Measurements from ENCODE around the gene ZMYND8.

Gene ZMYND8

DNA sequence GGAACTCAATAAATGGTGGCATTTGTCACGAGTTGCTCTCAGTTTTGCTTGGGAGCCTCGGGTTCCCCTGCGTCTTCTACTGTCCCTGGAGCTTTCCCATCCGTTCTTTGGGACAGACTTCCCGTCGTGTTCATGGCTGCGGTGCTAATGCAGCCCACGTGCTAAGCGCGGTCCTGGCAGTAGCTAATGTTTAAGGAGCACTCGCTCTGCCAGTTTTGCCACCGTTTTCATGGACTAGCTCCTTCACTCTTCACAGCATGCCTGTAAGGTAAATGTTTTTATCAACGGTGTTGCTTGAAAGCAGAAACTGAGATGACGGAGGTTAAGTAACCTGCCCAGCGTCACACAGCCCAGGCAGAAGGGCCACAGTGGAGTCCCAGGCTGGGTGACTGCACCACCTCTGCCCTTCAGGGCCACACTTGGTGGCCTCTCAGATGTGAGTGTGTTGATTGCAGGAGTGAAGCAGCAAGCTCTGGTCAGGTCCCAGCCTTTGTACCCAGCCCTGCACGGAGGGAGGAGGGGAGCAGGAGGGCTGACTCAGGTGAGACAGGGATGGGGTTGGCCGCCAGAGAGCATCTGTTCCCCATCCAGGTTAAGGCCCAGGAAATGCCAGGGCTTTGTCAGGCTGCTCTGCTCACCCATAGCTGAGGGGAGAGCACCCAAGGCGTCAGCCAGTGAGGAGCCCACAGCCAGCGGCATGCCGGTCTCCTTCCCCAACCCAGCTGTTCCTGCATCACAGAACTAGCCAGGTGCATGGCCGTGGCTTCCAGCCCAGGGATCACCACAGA is 181.8 kb downstream of the ZMYND8 start:
- no peak for DNase-seq (ENCODE audit: low read depth in 2 of 2)

DNA sequence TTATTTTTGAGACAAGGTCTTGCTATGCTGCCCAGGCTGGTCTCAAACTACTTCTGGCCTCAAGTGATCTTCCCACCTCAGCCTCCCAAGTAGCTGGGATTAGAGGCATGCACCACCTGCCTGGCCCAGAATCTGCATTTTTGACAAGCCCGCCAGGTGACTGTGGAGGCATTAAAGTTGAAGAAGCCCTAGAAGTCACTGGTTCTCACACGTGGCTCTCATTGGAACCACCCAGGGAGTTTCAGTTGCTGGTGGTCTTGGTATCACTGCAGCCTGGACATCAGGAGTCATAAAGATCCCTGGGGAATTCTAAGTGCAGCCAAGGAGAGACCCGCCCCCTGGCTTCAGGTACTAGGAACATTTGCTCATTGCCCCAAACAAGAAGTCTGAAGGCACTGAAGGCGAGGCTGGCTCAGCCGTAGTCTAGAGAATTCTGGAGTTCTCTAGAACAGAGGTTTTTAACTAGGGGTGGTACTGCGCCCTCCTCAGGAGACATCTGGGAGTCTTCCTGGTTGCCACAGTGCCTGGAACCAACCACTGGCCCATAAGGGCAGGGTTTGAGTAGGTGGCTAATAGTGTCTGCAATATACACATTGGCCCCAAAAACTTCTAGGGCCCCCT is 182.8 kb downstream of the ZMYND8 start:
- DNase-seq (ENCODE audit: low read depth in 2 of 2) = no peak

- DNase-seq (ENCODE audit: low read depth in 2 of 2) = no peak
Observed at GRCh38 chr20:47172579-47172978, 183.9 kb downstream of the ZMYND8 start.

DNA sequence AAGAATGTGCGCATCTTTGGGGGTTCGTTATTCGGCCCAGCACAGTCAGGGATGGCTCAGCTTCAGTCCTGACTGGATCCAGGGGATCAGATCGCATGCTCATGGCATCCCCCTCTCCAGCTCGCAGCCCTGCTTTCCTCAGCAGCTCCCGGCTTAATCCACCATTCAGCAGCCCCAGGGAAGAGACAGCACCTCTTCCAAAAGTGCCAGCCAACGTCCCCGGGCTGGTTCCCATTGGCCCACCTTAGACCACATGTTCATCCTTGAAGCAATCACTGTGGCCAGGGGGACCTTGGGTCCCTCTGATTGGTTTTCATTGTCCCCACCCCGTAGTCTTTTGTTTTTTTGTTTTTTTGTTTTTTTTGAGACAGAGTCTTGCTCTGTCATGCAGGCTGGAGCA is 188.7 kb downstream of the ZMYND8 start:
- no peak for DNase-seq (ENCODE audit: low read depth in 2 of 2)

DNA sequence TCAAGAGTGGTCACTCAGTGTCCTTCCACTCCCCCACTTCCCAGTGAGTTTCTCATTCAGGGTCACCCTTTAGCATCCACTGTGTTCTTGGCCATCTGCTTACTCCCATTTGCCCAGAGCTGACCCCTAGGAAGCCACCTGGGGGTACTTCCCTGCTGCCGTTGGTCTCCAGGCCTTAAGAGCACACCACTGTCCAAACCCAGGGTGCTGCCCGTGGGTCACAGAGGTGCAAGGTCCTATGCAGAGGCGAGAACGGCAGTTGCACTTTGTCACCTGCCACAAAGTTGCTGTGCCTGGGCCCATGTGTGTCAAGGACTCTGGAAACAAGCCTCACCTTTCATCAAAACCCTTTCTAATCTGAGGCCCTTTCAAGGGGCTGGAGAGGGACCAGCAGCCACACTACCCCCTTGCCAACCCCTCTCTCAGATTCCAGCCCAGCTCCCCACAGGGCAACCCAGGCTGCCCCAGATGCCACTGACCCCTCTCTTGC is 191.1 kb downstream of the ZMYND8 start:
- DNase-seq (ENCODE audit: low read depth in 2 of 2) = no peak

- no peak for DNase-seq (ENCODE audit: low read depth in 2 of 2)
Observed at GRCh38 chr20:47164140-47164539, 192.4 kb downstream of the ZMYND8 start.

- DNase-seq (ENCODE audit: low read depth in 2 of 2) = no peak
Observed at GRCh38 chr20:47161411-47161810, 195.1 kb downstream of the ZMYND8 start.

DNA sequence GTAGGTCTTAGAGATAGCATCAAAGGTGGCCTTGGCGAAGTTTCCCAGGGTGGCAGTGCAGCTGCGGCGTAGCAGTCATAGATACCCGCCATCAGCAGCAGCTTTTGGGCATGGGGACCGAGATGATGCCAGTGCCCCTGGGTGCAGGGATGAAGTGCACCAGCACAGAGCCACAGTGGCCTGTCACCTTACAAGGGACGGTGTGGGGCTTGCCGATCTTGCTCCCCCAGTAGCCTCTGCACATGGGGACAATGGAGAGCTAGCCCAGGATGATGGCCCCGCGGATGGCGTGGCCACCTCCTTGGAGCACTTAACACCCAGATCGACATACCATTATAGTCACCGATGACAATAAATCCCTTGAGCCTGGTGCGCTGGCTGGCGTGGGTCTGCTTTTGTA is 195.5 kb downstream of the ZMYND8 start:
- no peak for DNase-seq (ENCODE audit: low read depth in 2 of 2)

- DNase-seq (ENCODE audit: low read depth in 2 of 2) = no peak
Observed at GRCh38 chr20:47160240-47160639, 196.3 kb downstream of the ZMYND8 start.

Measured in activated CD8-positive, alpha-beta memory T cell treated with anti-CD3 and anti-CD28 coated beads for 4 hours (primary cell).